ENCODE measurements around the gene SFTPA2. TPM values are rescaled to one million over a fixed set of nuclear protein-coding genes. Genes with fewer than 3 reads are reported as not detected.
"Not testable (repeated sequence)": the region's sequence is repeated elsewhere in the genome, so short reads cannot be mapped to it uniquely, and the experiment has no call there.

The SFTPA2 gene
- total RNA-seq, 1 experiment from 2014 or later, result not detected

- not testable (repeated sequence) for DNase-seq (ENCODE audit: low read depth)
Measured at GRCh38 chr10:79511891-79512583, 48.2 kb downstream of the SFTPA2 start, which contains the start of gene EIF5AL1. TSS of gene EIF5AL1 (plus strand) at chr10:79512533. CDS start at chr10:79512650, 117 bp downstream.

GRCh38 chr10:79509934-79510508 lies 50.2 kb downstream of the SFTPA2 start:
- not testable (repeated sequence) for DNase-seq (ENCODE audit: low read depth)

GRCh38 chr10:79509306-79509933 lies 50.8 kb downstream of the SFTPA2 start:
- not testable (repeated sequence) for DNase-seq (ENCODE audit: low read depth)

- not testable (repeated sequence) for DNase-seq (ENCODE audit: low read depth)
Measured at GRCh38 chr10:79508245-79508644, 52.0 kb downstream of the SFTPA2 start.

GRCh38 chr10:79507440-79508167 lies 52.6 kb downstream of the SFTPA2 start:
- no peak for DNase-seq (ENCODE audit: low read depth)

Other genes starting within 250 kb of the SFTPA2 start
- gene PPIF, start 212.9 kb downstream of the SFTPA2 start, total RNA-seq (2014; rRNA removed; shearing (Covaris generic)), result 36.5 and 50.7 TPM in 2 replicates
- gene ZCCHC24, start 114.8 kb downstream of the SFTPA2 start, total RNA-seq (2014; rRNA removed; shearing (Covaris generic)), result 9.8 and 18.2 TPM in 2 replicates
- 0.59 and 1.7 TPM in 2 replicates for gene EIF5AL1, start 47.9 kb downstream of the SFTPA2 start, total RNA-seq (2014; rRNA removed; shearing (Covaris generic))
- not detected in 2 replicates for gene SFTPA1, start 50.5 kb upstream of the SFTPA2 start, total RNA-seq (2014; rRNA removed; shearing (Covaris generic))
- gene NUTM2B, start 142.8 kb upstream of the SFTPA2 start, total RNA-seq (2014; rRNA removed; shearing (Covaris generic)), result 0.10 and 0.32 TPM in 2 replicates

All from M059J (cell line).